PFSK-1 (cell line): ENCODE results near the gene FIBCD1.

Experiments
- FOXP2 ChIP-seq: optimal IDR thresholded peaks from 2 replicates; pipeline ENCODE3; 2011; ENCODE audit warnings: borderline replicate concordance, control low read depth, inconsistent platforms; ENCODE audit not compliant: insufficient read depth; ENCODE audit errors: extremely low read length, extremely low read depth
- POLR2AphosphoS5 ChIP-seq: IDR thresholded peaks from 2 replicates; pipeline ENCODE4 v1.6.1; 2012; ENCODE audit warnings: low read depth, mild to moderate bottlenecking, control low read depth, low read length, moderate library complexity
- REST ChIP-seq, 2 experiments: IDR thresholded peaks; 2 replicates each; pipeline versions ENCODE4 v1.6.1 to v1.8.0; 2011 to 2012; ENCODE audit warnings: low read depth in 2 of 2, low read length in 2 of 2, control low read depth in 1 of 2, inconsistent platforms in 1 of 2, mild to moderate bottlenecking in 1 of 2, moderate library complexity in 1 of 2; ENCODE audit not compliant: insufficient read depth in 1 of 2
- SIN3A ChIP-seq: IDR thresholded peaks from 2 replicates; pipeline ENCODE4 v1.6.1; 2012; ENCODE audit warnings: mild to moderate bottlenecking, low read length, moderate library complexity, borderline replicate concordance; ENCODE audit not compliant: insufficient read depth
- TAF1 ChIP-seq: IDR thresholded peaks from 2 replicates; pipeline ENCODE4 v1.6.1; 2012; ENCODE audit warnings: low read length, control low read depth, borderline replicate concordance; ENCODE audit not compliant: insufficient read depth

- no peak for TF ChIP-seq POLR2AphosphoS5
- no peak for TF ChIP-seq REST (IDR thresholded peaks at IDR 0.05; ENCODE audit: insufficient read depth in 1 of 2, low read depth in 2 of 2, low read length in 2 of 2)
- no peak for TF ChIP-seq TAF1
- TF ChIP-seq SIN3A, result no peak
- no peak for TF ChIP-seq FOXP2
Observed at GRCh38 chr9:130939405-130940026, 469 bp upstream of the FIBCD1 start.
